Upper lobe of right lung (tissue), 1 donor: ENCODE results near the gene SPATA6L. TPM values are rescaled to one million over a fixed set of nuclear protein-coding genes. Genes with fewer than 3 reads are reported as not detected.

Experiments
- ATAC-seq: fragments of 200-7000 bp; cut with Tn5 transposase; one replicate; pipeline ENCODE4 v1.9.1; 2020; ENCODE audit warnings: mild to moderate bottlenecking, moderate library complexity
- DNase-seq: peaks from one replicate; pipeline ENCODE4 v3.0.0-alpha.2; 2020
- H3K27ac ChIP-seq: fragments of 200-600 bp; one replicate; pipeline ENCODE4 v1.8.0; 2022
- H3K27me3 ChIP-seq: fragments of 200-600 bp; one replicate; pipeline ENCODE4 v1.8.0; 2022; ENCODE audit warnings: mild to moderate bottlenecking
- H3K36me3 ChIP-seq: fragments of 200-600 bp; one replicate; pipeline ENCODE4 v1.8.0; 2022
- H3K4me1 ChIP-seq: fragments of 200-600 bp; one replicate; pipeline ENCODE4 v1.8.0; 2022
- H3K4me3 ChIP-seq: fragments of 200-600 bp; one replicate; pipeline ENCODE4 v1.8.0; 2022; ENCODE audit warnings: mild to moderate bottlenecking
- H3K9me3 ChIP-seq: fragments of 200-600 bp; one replicate; pipeline ENCODE4 v1.8.0; 2022
- CTCF ChIP-seq: fragments of 200-600 bp; IDR thresholded peaks from one replicate; pipeline ENCODE4 v1.8.0; 2022; ENCODE audit warnings: antibody characterized with exemption
- intact Hi-C: fragments of 100-400 bp; cut with DNase I; formaldehyde crosslinking; loops from one replicate; pipeline ENCODE4 v1.11.0; 2022
- total RNA-seq: library from RNA; stranded (reverse); fragmentation: NEBNext Ultra II Directional; extraction: Animal tissue kit (Norgen Biotek cat#: 25700); gene quantifications from one replicate; pipeline ENCODE4 v1.2.1, GENCODE V29; 2021
- donor health status: DM: no; HTN: yes; CAD: no; lungs with severe emphysema.

The SPATA6L gene
- total RNA-seq, 1 donor from 2014 or later = 12.6 TPM

GRCh38 chr9:4674783-4675182 is 8.5 kb upstream of the SPATA6L start:
- peaks cover 3% of the 10 kb centered on the region for H3K4me1 ChIP-seq
- TF ChIP-seq CTCF = no peak
- no peak overlapping the region for H3K27ac ChIP-seq
- ATAC-seq (no peak), DNase-seq (no peak)
- H3K36me3 ChIP-seq = no peaks in the 10 kb centered on the region
- intact Hi-C loops = no loop called here
- no peak overlapping the region for H3K4me3 ChIP-seq
- H3K27me3 ChIP-seq = no peaks in the 10 kb centered on the region
- no peaks in the 10 kb centered on the region for H3K9me3 ChIP-seq

GRCh38 chr9:4671737-4672136 is 5.5 kb upstream of the SPATA6L start:
- Histone ChIP-seq H3K9me3 (no peaks in the 10 kb centered on the region), H3K27me3 (no peaks in the 10 kb centered on the region), H3K27ac (no peak overlapping the region), H3K4me3 (no peak overlapping the region), H3K36me3 (no peaks in the 10 kb centered on the region), H3K4me1 (no peaks in the 10 kb centered on the region)
- DNase-seq (no peak), ATAC-seq (no peak)
- TF ChIP-seq CTCF = no peak
- intact Hi-C loops = no loop called here

GRCh38 chr9:4670591-4670990 is 4.3 kb upstream of the SPATA6L start:
- no peak for TF ChIP-seq CTCF
- Histone ChIP-seq H3K4me3 (no peak overlapping the region), H3K9me3 (no peaks in the 10 kb centered on the region), H3K36me3 (no peaks in the 10 kb centered on the region), H3K27me3 (no peaks in the 10 kb centered on the region), H3K27ac (no peak overlapping the region), H3K4me1 (no peaks in the 10 kb centered on the region)
- intact Hi-C loops = no loop called here
- ATAC-seq = no peak
- DNase-seq = no peak

- ATAC-seq (no peak), DNase-seq (no peak)
- intact Hi-C loops = no loop called here
Measured at GRCh38 chr9:4669890-4670289, 3.6 kb upstream of the SPATA6L start.

GRCh38 chr9:4668604-4669003 is 2.3 kb upstream of the SPATA6L start:
- intact Hi-C loops = no loop called here
- Histone ChIP-seq H3K27me3 (no peaks in the 10 kb centered on the region), H3K9me3 (no peaks in the 10 kb centered on the region), H3K36me3 (no peaks in the 10 kb centered on the region), H3K4me3 (no peak overlapping the region), H3K4me1 (peaks cover 13% of the 10 kb centered on the region), H3K27ac (no peak overlapping the region)
- ATAC-seq = no peak
- DNase-seq = no peak
- no peak for TF ChIP-seq CTCF

More at GRCh38 chr9:4669890-4670289, 3.6 kb upstream of the SPATA6L start:
- no peaks in the 10 kb centered on the region for H3K36me3 ChIP-seq
- no peak overlapping the region for H3K27ac ChIP-seq
- no peak overlapping the region for H3K4me3 ChIP-seq
- no peak for TF ChIP-seq CTCF
- H3K9me3 ChIP-seq = no peaks in the 10 kb centered on the region
- H3K27me3 ChIP-seq = no peaks in the 10 kb centered on the region
- H3K4me1 ChIP-seq = peaks cover under 1% of the 10 kb centered on the region

- H3K9me3 ChIP-seq = no peaks in the 10 kb centered on the region
- no peak for TF ChIP-seq CTCF
- intact Hi-C loops = no loop called here
Measured at GRCh38 chr9:4667681-4668080, 1.4 kb upstream of the SPATA6L start.

More at GRCh38 chr9:4667681-4668080, 1.4 kb upstream of the SPATA6L start:
- no peaks in the 10 kb centered on the region for H3K27me3 ChIP-seq
- ATAC-seq = no peak
- H3K27ac ChIP-seq = no peak overlapping the region
- H3K36me3 ChIP-seq = no peaks in the 10 kb centered on the region
- DNase-seq = no peak
- no peak overlapping the region for H3K4me3 ChIP-seq
- H3K4me1 ChIP-seq = peaks cover 22% of the 10 kb centered on the region
